SK-N-SH (cell line): Measurements from ENCODE around the gene PPP1R3G. TPM values are rescaled to one million over a fixed set of nuclear protein-coding genes. Genes with fewer than 3 reads are reported as not detected.

Experiments used
- CTCF ChIA-PET: fragments of 300-600, 350-600 bp; formaldehyde crosslinking; extraction: SDS; loops from one replicate; lab custom pipeline; 2021; lab: Yijun Ruan, JAX
- POLR2A ChIA-PET: fragments of 350-600 bp; sonication (Branson Sonifier 250); formaldehyde crosslinking; extraction: SDS; loops from one replicate; lab custom pipeline; 2020; ENCODE audit warnings: antibody characterized with exemption, inconsistent platforms; lab: Yijun Ruan, JAX
- DNase-seq: peaks from one replicate; pipeline ENCODE4 v3.0.0; 2012
- H2AFZ ChIP-seq: fragments of 200-600 bp; sonication (generic); 2 replicates; pipeline ENCODE4 v1.8.1; 2016; ENCODE audit warnings: antibody characterized with exemption, mild to moderate bottlenecking, low read depth
- H3F3A ChIP-seq: fragments of 200-600 bp; sonication (generic); replicated peaks from 2 replicates; pipeline ENCODE3; 2016; ENCODE audit warnings: antibody characterized with exemption, mild to moderate bottlenecking; ENCODE audit not compliant: insufficient read depth
- H3K27ac ChIP-seq, 2 experiments: fragments of 200-500 bp in 1 of 2; fragments of 200-600 bp in 1 of 2; sonication (Bioruptor generic) in 1 of 2; sonication (generic), shearing (Covaris generic) in 1 of 2; 2 replicates each; pipeline versions ENCODE4 v1.5.1 to v1.6.1; 2014 to 2016; ENCODE audit warnings: low read depth in 2 of 2, inconsistent platforms in 1 of 2, low read length in 1 of 2, mild to moderate bottlenecking in 1 of 2, mixed read lengths in 1 of 2
- H3K27me3 ChIP-seq: fragments of 200-600 bp; sonication (generic), shearing (Covaris generic); 2 replicates; pipeline ENCODE4 v1.6.1; 2016; ENCODE audit warnings: mixed run types; ENCODE audit not compliant: insufficient read depth
- H3K36me3 ChIP-seq, 2 experiments: fragments of 200-500 bp in 1 of 2; fragments of 200-600 bp in 1 of 2; sonication (Bioruptor generic) in 1 of 2; sonication (generic) in 1 of 2; replicated peaks in 1 of 2; 2 replicates each; pipeline versions ENCODE3 to v1.5.1; 2014 to 2016; ENCODE audit warnings: low read length in 1 of 2, mild to moderate bottlenecking in 1 of 2; ENCODE audit not compliant: insufficient read depth in 2 of 2, control insufficient read depth in 1 of 2
- H3K4me1 ChIP-seq, 2 experiments: fragments of 200-500 bp in 1 of 2; fragments of 200-600 bp in 1 of 2; sonication (Bioruptor generic) in 1 of 2; sonication (generic), shearing (Covaris generic) in 1 of 2; 2 replicates each; pipeline versions ENCODE4 v1.5.1 to v1.6.1; 2014 to 2016; ENCODE audit warnings: low read depth in 1 of 2, low read length in 1 of 2, mixed run types in 1 of 2; ENCODE audit not compliant: insufficient read depth in 2 of 2, control insufficient read depth in 1 of 2
- H3K4me2 ChIP-seq: fragments of 200-600 bp; sonication (generic), shearing (Covaris generic); 2 replicates; pipeline ENCODE4 v1.6.1; 2017; ENCODE audit warnings: mixed run types
- H3K4me3 ChIP-seq, 2 experiments: fragments of 200-500 bp in 1 of 2; fragments of 200-600 bp in 1 of 2; sonication (Bioruptor generic) in 1 of 2; sonication (generic), shearing (Covaris generic) in 1 of 2; 2 replicates each; pipeline versions ENCODE4 v1.5.1 to v1.8.1; 2014 to 2016; ENCODE audit warnings: low read depth in 2 of 2, inconsistent platforms in 1 of 2, low read length in 1 of 2, mild to moderate bottlenecking in 1 of 2, mixed read lengths in 1 of 2, moderate library complexity in 1 of 2
- H3K79me2 ChIP-seq: fragments of 200-600 bp; sonication (generic); 2 replicates; pipeline ENCODE4 v1.8.1; 2017; ENCODE audit warnings: mild to moderate bottlenecking; ENCODE audit not compliant: insufficient read depth
- H3K9ac ChIP-seq: fragments of 200-600 bp; sonication (generic); 2 replicates; pipeline ENCODE4 v1.6.1; 2017; ENCODE audit warnings: mixed run types
- H3K9me2 ChIP-seq: fragments of 200-600 bp; sonication (generic); 2 replicates; pipeline ENCODE4 v1.6.1; 2017; ENCODE audit warnings: mixed run types
- H3K9me3 ChIP-seq: fragments of 200-600 bp; sonication (generic); 2 replicates; pipeline ENCODE4 v1.6.1; 2017; ENCODE audit warnings: mixed run types, mild to moderate bottlenecking, moderate library complexity
- H4K20me1 ChIP-seq: fragments of 200-600 bp; sonication (generic); 2 replicates; pipeline ENCODE4 v1.6.1; 2017; ENCODE audit warnings: mild to moderate bottlenecking, mixed run types; ENCODE audit not compliant: insufficient read depth
- CHD2 ChIP-seq: fragments of 150-350 bp; IDR thresholded peaks from 2 replicates; pipeline ENCODE4 v1.6.1; 2018; ENCODE audit warnings: low read length; ENCODE audit not compliant: partially characterized antibody
- EP300 ChIP-seq, 2 experiments: IDR thresholded peaks; 2 replicates each; pipeline versions ENCODE4 v1.4.0 to v1.6.1; 2012; ENCODE audit warnings: borderline replicate concordance in 1 of 2, low read depth in 1 of 2, low read length in 1 of 2
- EZH2phosphoT487 ChIP-seq: fragments of 200-600 bp; sonication (generic); IDR thresholded peaks from 2 replicates; pipeline ENCODE4 v1.6.1; 2017; ENCODE audit warnings: low read depth, mixed run types, mild to moderate bottlenecking, antibody characterized with exemption, moderate library complexity, borderline replicate concordance
- FOSL2 ChIP-seq: IDR thresholded peaks from 2 replicates; pipeline ENCODE4 v1.4.0; 2012; ENCODE audit warnings: low read depth, mild to moderate bottlenecking, moderate library complexity, borderline replicate concordance
- GABPA ChIP-seq: IDR thresholded peaks from 2 replicates; pipeline ENCODE4 v1.4.0; 2012; ENCODE audit warnings: low read depth, mild to moderate bottlenecking
- JUND ChIP-seq: IDR thresholded peaks from 2 replicates; pipeline ENCODE4 v1.4.0; 2012
- MEF2A ChIP-seq: IDR thresholded peaks from 2 replicates; pipeline ENCODE4 v1.4.0; 2012; ENCODE audit warnings: low read depth, borderline replicate concordance
- MXI1 ChIP-seq: IDR thresholded peaks from 2 replicates; pipeline ENCODE4 v1.6.1; 2012; ENCODE audit warnings: mild to moderate bottlenecking, low read depth, low read length, improper control_type of control experiment
- POLR2AphosphoS5 ChIP-seq: IDR thresholded peaks from 2 replicates; pipeline ENCODE4 v1.6.1; 2012; ENCODE audit warnings: low read depth, low read length
- RAD21 ChIP-seq: IDR thresholded peaks from 2 replicates; pipeline ENCODE4 v1.6.1; 2012; ENCODE audit warnings: mild to moderate bottlenecking, low read length
- RCOR1 ChIP-seq: fragments of 150-350 bp; IDR thresholded peaks from 2 replicates; pipeline ENCODE4 v1.6.1; 2017; ENCODE audit warnings: antibody characterized with exemption, low read length
- RXRA ChIP-seq: IDR thresholded peaks from 2 replicates; pipeline ENCODE4 v1.4.0; 2012; ENCODE audit warnings: low read depth, mild to moderate bottlenecking, borderline replicate concordance
- TCF12 ChIP-seq: IDR thresholded peaks from 2 replicates; pipeline ENCODE4 v1.4.0; 2012
- YY1 ChIP-seq: IDR thresholded peaks from 2 replicates; pipeline ENCODE4 v1.4.0; 2012; ENCODE audit warnings: low read depth, mild to moderate bottlenecking
- WGBS: methylation state at CpG from one replicate; pipeline ENCODE4 v1.1.6; 2017; ENCODE audit warnings: low lambda C conversion rate; 5-methylcytosine and 5-hydroxymethylcytosine counted together
- polyA plus RNA-seq, 3 experiments: library from polyadenylated mRNA; depleted of rRNA; stranded (reverse); fragments of >200 nt; gene quantifications; 2 replicates each; pipeline ENCODE4 v1.2.3, GENCODE V29; 2012
- TF ChIP-seq, protein P1 (sequence below): IDR thresholded peaks from 2 replicates; pipeline ENCODE4 v1.6.1; 2012; ENCODE audit warnings: mild to moderate bottlenecking, low read depth, low read length, moderate library complexity
- TF ChIP-seq, protein P2 (sequence below): IDR thresholded peaks from 2 replicates; pipeline ENCODE4; 2012
- TF ChIP-seq, protein P3 (sequence below): fragments of 200-600 bp; sonication (generic); IDR thresholded peaks from 2 replicates; pipeline ENCODE4 v1.6.1; 2017; ENCODE audit warnings: antibody characterized with exemption, mild to moderate bottlenecking, moderate library complexity
- TF ChIP-seq, protein P4 (sequence below): fragments of 150-350 bp; IDR thresholded peaks from 2 replicates; pipeline ENCODE4 v1.6.1; 2017; ENCODE audit warnings: antibody characterized with exemption, low read length, low read depth, borderline replicate concordance
- TF ChIP-seq, protein P5 (sequence below): IDR thresholded peaks from 2 replicates; pipeline ENCODE4 v1.4.0; 2012; ENCODE audit warnings: low read depth
- TF ChIP-seq, protein P6 (sequence below): IDR thresholded peaks from 2 replicates; pipeline ENCODE4 v1.4.0; 2012; ENCODE audit warnings: low read depth, borderline replicate concordance

PPP1R3G gene
- polyA plus RNA-seq, 1 of the 3 experiments (the other 2 are of a cell fraction), result 0.10 TPM

DNA sequence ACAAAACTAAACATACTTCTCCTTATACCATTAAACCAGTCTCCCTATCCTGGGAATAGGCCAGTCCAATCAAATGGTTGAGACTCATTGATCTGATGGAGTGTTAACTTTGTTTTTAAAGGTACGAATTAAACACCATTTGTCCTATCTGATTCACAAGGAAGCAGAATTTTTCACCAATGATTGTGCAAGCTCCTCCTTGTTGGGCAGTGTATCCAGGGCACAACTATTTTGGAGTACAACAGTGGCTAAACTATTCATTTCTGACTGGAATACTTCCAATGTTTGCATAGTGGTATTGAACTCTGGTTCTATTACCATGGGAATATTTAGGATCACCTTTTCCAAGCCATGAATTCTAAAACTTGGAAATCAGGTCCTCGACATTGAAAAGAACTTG, 5.4 kb upstream of the PPP1R3G start:
- Histone ChIP-seq H3K9me3 (no peaks in the 10 kb centered on the region), H3K36me3 (no peaks in the 10 kb centered on the region), H3K9ac (no peak overlapping the region), H3K79me2 (no peaks in the 10 kb centered on the region), H3K4me2 (no peak overlapping the region), H2AFZ (no peak overlapping the region), H3K4me1 (peaks cover 0 to under 1% of the 10 kb centered on the region in 2 experiments; a peak in 1 of 4 replicates), H3K9me2 (no peaks in the 10 kb centered on the region), H3K4me3 (no peak overlapping the region), H3F3A (no peaks in the 10 kb centered on the region), H4K20me1 (no peaks in the 10 kb centered on the region), H3K27ac (no peak overlapping the region), H3K27me3 (no peaks in the 10 kb centered on the region)
- TF ChIP-seq MEF2A (no peak), CHD2 (no peak), RAD21 (no peak), RCOR1 (no peak), GABPA (no peak), JUND (no peak), MXI1 (no peak), YY1 (no peak), POLR2AphosphoS5 (no peak), FOSL2 (no peak), TCF12 (no peak), EZH2phosphoT487 (no peak), EP300 (IDR thresholded peaks at IDR 0.05; ENCODE audit: borderline replicate concordance in 1 of 2, low read depth in 1 of 2, low read length in 1 of 2) (no peak), RXRA (no peak)
- TF ChIP-seq, protein P1, sequence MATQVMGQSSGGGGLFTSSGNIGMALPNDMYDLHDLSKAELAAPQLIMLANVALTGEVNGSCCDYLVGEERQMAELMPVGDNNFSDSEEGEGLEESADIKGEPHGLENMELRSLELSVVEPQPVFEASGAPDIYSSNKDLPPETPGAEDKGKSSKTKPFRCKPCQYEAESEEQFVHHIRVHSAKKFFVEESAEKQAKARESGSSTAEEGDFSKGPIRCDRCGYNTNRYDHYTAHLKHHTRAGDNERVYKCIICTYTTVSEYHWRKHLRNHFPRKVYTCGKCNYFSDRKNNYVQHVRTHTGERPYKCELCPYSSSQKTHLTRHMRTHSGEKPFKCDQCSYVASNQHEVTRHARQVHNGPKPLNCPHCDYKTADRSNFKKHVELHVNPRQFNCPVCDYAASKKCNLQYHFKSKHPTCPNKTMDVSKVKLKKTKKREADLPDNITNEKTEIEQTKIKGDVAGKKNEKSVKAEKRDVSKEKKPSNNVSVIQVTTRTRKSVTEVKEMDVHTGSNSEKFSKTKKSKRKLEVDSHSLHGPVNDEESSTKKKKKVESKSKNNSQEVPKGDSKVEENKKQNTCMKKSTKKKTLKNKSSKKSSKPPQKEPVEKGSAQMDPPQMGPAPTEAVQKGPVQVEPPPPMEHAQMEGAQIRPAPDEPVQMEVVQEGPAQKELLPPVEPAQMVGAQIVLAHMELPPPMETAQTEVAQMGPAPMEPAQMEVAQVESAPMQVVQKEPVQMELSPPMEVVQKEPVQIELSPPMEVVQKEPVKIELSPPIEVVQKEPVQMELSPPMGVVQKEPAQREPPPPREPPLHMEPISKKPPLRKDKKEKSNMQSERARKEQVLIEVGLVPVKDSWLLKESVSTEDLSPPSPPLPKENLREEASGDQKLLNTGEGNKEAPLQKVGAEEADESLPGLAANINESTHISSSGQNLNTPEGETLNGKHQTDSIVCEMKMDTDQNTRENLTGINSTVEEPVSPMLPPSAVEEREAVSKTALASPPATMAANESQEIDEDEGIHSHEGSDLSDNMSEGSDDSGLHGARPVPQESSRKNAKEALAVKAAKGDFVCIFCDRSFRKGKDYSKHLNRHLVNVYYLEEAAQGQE, result no peak
- TF ChIP-seq, protein P2, sequence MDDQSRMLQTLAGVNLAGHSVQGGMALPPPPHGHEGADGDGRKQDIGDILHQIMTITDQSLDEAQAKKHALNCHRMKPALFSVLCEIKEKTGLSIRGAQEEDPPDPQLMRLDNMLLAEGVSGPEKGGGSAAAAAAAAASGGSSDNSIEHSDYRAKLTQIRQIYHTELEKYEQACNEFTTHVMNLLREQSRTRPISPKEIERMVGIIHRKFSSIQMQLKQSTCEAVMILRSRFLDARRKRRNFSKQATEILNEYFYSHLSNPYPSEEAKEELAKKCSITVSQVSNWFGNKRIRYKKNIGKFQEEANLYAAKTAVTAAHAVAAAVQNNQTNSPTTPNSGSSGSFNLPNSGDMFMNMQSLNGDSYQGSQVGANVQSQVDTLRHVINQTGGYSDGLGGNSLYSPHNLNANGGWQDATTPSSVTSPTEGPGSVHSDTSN, result no peak
- TF ChIP-seq, protein P3, sequence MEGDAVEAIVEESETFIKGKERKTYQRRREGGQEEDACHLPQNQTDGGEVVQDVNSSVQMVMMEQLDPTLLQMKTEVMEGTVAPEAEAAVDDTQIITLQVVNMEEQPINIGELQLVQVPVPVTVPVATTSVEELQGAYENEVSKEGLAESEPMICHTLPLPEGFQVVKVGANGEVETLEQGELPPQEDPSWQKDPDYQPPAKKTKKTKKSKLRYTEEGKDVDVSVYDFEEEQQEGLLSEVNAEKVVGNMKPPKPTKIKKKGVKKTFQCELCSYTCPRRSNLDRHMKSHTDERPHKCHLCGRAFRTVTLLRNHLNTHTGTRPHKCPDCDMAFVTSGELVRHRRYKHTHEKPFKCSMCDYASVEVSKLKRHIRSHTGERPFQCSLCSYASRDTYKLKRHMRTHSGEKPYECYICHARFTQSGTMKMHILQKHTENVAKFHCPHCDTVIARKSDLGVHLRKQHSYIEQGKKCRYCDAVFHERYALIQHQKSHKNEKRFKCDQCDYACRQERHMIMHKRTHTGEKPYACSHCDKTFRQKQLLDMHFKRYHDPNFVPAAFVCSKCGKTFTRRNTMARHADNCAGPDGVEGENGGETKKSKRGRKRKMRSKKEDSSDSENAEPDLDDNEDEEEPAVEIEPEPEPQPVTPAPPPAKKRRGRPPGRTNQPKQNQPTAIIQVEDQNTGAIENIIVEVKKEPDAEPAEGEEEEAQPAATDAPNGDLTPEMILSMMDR, result no peak
- TF ChIP-seq, protein P4, sequence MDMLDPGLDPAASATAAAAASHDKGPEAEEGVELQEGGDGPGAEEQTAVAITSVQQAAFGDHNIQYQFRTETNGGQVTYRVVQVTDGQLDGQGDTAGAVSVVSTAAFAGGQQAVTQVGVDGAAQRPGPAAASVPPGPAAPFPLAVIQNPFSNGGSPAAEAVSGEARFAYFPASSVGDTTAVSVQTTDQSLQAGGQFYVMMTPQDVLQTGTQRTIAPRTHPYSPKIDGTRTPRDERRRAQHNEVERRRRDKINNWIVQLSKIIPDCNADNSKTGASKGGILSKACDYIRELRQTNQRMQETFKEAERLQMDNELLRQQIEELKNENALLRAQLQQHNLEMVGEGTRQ, result no peak
- TF ChIP-seq, protein P5, sequence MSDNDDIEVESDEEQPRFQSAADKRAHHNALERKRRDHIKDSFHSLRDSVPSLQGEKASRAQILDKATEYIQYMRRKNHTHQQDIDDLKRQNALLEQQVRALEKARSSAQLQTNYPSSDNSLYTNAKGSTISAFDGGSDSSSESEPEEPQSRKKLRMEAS, result no peak
- TF ChIP-seq, protein P6, sequence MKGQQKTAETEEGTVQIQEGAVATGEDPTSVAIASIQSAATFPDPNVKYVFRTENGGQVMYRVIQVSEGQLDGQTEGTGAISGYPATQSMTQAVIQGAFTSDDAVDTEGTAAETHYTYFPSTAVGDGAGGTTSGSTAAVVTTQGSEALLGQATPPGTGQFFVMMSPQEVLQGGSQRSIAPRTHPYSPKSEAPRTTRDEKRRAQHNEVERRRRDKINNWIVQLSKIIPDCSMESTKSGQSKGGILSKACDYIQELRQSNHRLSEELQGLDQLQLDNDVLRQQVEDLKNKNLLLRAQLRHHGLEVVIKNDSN, result no peak
- no peak for DNase-seq
- ChIA-PET POLR2A (no interaction called here), CTCF (interaction anchor here (1.2 kb wide), 1 partner anchor 40 kb away, joined by 3 read pairs; no protein-coding TSS in a partner anchor)
- WGBS, result 83% methylated on average over 2 of the region's 2 CpGs
